Measurements from ENCODE around the gene ZNF784. TPM values are rescaled to one million over a fixed set of nuclear protein-coding genes. Genes with fewer than 3 reads are reported as not detected.

The ZNF784 gene
- total RNA-seq, 1 donor from 2014 or later: 4.9 TPM

- intact Hi-C loops (cut with micrococcal nuclease): loop anchor here (5.0 to 10.0 kb wide), 3 partner anchors 37 to 385 kb away; partner anchors contain the start of genes EPN1, PPP6R1 and RPL28
- peak; percentile 63 for DNase-seq (ENCODE audit: low spot score)
- peaks cover 66% of the 10 kb centered on the region for H3K36me3 Mint-ChIP-seq (ENCODE audit: low read depth)
- H3K27ac Mint-ChIP-seq: peak overlapping the region; percentile 84
- no peaks in the 10 kb centered on the region for H3K27me3 Mint-ChIP-seq (ENCODE audit: low read depth)
- peaks cover 45% of the 10 kb centered on the region for H3K4me1 Mint-ChIP-seq (ENCODE audit: low read depth)
- peak overlapping the region; percentile 78 for H3K4me3 Mint-ChIP-seq (ENCODE audit: low read depth)
- H3K9me3 Mint-ChIP-seq: no peaks in the 10 kb centered on the region
Measured at GRCh38 chr19:55640043-55640576, 15.7 kb upstream of the ZNF784 start.

DNA sequence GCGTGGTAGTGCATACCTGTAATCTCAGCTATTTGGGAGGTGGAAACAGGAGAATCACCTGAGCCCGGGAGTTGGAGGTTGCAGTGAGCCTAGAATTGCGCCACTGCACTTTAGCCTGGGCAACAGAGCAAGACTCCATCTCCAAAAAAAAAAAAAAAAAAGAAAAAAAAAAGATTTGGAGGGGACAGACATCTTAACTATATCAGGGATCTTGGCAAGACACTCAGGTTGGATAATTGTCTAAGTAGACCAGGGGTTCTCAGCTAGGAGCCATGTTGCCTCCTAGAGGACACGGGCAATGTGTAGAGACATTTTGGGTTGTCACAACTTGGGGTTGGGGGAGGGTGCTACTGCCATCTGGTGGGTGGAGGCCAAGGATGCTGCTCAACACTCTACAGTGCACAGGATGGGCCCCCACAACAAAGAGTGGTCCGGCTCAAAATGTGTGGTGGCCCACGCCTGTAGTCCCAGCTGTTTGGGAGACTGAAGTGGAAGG is 14.5 kb upstream of the ZNF784 start:
- Mint-ChIP-seq H3K9me3 (no peaks in the 10 kb centered on the region), H3K4me3 (ENCODE audit: low read depth) (peak overlapping the region; percentile 60), H3K27ac (peak overlapping the region; percentile 77), H3K4me1 (ENCODE audit: low read depth) (peaks cover 47% of the 10 kb centered on the region), H3K27me3 (ENCODE audit: low read depth) (no peaks in the 10 kb centered on the region), H3K36me3 (ENCODE audit: low read depth) (peaks cover 60% of the 10 kb centered on the region)
- DNase-seq (ENCODE audit: low spot score): peak; percentile 54
- intact Hi-C loops (cut with micrococcal nuclease): no loop called here

GRCh38 chr19:55637534-55637933 is 13.2 kb upstream of the ZNF784 start:
- no peak for DNase-seq (ENCODE audit: low spot score)
- peaks cover 51% of the 10 kb centered on the region for H3K36me3 Mint-ChIP-seq (ENCODE audit: low read depth)
- intact Hi-C loops (cut with micrococcal nuclease): no loop called here
- peak overlapping the region; percentile 60 for H3K27ac Mint-ChIP-seq
- H3K9me3 Mint-ChIP-seq: no peaks in the 10 kb centered on the region
- peaks cover 41% of the 10 kb centered on the region for H3K4me1 Mint-ChIP-seq (ENCODE audit: low read depth)
- peak overlapping the region; percentile 99 for H3K4me3 Mint-ChIP-seq (ENCODE audit: low read depth)
- H3K27me3 Mint-ChIP-seq (ENCODE audit: low read depth): no peaks in the 10 kb centered on the region

- Mint-ChIP-seq H3K27ac (peak overlapping the region; percentile 100), H3K4me3 (ENCODE audit: low read depth) (peak overlapping the region; percentile 99), H3K4me1 (ENCODE audit: low read depth) (peaks cover 45% of the 10 kb centered on the region), H3K9me3 (no peaks in the 10 kb centered on the region), H3K27me3 (ENCODE audit: low read depth) (no peaks in the 10 kb centered on the region), H3K36me3 (ENCODE audit: low read depth) (peaks cover 46% of the 10 kb centered on the region)
- intact Hi-C loops (cut with micrococcal nuclease): no loop called here
- no peak for DNase-seq (ENCODE audit: low spot score)
Measured at GRCh38 chr19:55636723-55637122, 12.4 kb upstream of the ZNF784 start.

DNA sequence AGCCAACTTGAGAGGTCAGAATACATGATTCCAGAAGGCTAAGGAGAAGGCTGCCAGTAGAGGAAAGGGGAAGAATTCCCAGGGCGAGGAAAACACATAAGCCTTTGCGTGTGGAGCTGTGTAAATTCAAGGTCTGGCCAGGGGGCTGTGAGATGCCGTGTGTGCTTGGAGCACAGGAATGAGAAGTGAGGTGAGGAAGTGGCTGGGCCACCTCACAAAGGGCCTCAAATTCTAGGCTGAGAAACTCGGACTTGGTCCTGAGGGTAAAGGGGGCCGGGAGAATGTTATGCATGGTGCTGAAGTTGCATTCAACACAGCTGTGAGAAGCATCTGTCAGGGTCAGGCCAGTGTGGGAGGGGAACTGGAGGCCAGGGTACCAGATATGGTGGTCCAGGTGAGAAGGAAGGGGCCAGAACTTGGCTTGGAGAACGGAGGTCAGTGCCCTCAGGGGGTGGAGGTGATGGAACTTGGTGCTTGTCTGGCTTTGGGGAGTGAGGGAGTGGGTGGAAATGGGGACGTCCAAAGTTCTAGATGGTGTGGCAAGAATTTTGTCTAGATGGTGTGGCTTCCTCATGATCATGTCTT is 11.6 kb upstream of the ZNF784 start:
- Mint-ChIP-seq H3K9me3 (no peaks in the 10 kb centered on the region), H3K4me3 (ENCODE audit: low read depth) (peak overlapping the region; percentile 99), H3K4me1 (ENCODE audit: low read depth) (peaks cover 47% of the 10 kb centered on the region), H3K27me3 (ENCODE audit: low read depth) (no peaks in the 10 kb centered on the region), H3K27ac (peak overlapping the region; percentile 100), H3K36me3 (ENCODE audit: low read depth) (peaks cover 42% of the 10 kb centered on the region)
- no peak for DNase-seq (ENCODE audit: low spot score)
- intact Hi-C loops (cut with micrococcal nuclease): loop anchor here (1.0 kb wide), 1 partner anchor 7 kb away; the partner anchor contains the start of gene ZNF581

DNA sequence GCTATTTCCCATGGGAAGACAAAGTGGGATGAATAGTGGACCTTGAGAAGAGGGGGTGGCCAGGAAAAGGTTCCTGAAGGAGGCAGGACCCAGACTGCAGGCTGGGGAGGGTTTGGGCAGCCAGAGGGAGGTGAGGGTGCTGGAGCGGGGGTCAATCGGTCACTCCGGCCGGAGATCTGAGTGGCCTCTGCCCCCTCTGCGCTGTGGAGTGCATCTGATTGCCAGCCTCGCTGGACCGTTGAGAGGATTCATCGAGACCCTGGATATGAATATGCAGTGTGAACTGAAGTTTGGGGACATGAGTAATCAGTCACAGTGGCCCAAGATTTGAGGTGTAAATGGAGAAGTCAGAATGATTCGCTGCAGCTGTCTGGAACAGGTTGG is 11.0 kb upstream of the ZNF784 start:
- intact Hi-C loops (cut with micrococcal nuclease): loop anchor here (1.0 kb wide), 1 partner anchor 8 kb away; the partner anchor contains the start of gene ZNF581
- peak overlapping the region; percentile 100 for H3K27ac Mint-ChIP-seq
- H3K4me3 Mint-ChIP-seq (ENCODE audit: low read depth): peak overlapping the region; percentile 99
- no peaks in the 10 kb centered on the region for H3K9me3 Mint-ChIP-seq
- H3K4me1 Mint-ChIP-seq (ENCODE audit: low read depth): peaks cover 44% of the 10 kb centered on the region
- H3K36me3 Mint-ChIP-seq (ENCODE audit: low read depth): peaks cover 39% of the 10 kb centered on the region
- H3K27me3 Mint-ChIP-seq (ENCODE audit: low read depth): no peaks in the 10 kb centered on the region
- DNase-seq (ENCODE audit: low spot score): no peak

GRCh38 chr19:55633861-55634260 is 9.5 kb upstream of the ZNF784 start:
- H3K36me3 Mint-ChIP-seq (ENCODE audit: low read depth): peaks cover 29% of the 10 kb centered on the region
- no peak overlapping the region for H3K27ac Mint-ChIP-seq
- no peaks in the 10 kb centered on the region for H3K9me3 Mint-ChIP-seq
- H3K4me3 Mint-ChIP-seq (ENCODE audit: low read depth): no peak overlapping the region
- intact Hi-C loops (cut with micrococcal nuclease): loop anchor here (5.0 kb wide), 2 partner anchors 172 to 173 kb away; partner anchors contain the start of genes C19orf85 and ISOC2
- peaks cover 40% of the 10 kb centered on the region for H3K4me1 Mint-ChIP-seq (ENCODE audit: low read depth)
- DNase-seq (ENCODE audit: low spot score): no peak
- H3K27me3 Mint-ChIP-seq (ENCODE audit: low read depth): no peaks in the 10 kb centered on the region

GRCh38 chr19:55632463-55632834 is 8.1 kb upstream of the ZNF784 start:
- Mint-ChIP-seq H3K9me3 (no peaks in the 10 kb centered on the region), H3K4me3 (ENCODE audit: low read depth) (no peak overlapping the region), H3K27me3 (ENCODE audit: low read depth) (peaks cover 4% of the 10 kb centered on the region), H3K27ac (peak overlapping the region; percentile 30), H3K36me3 (ENCODE audit: low read depth) (peaks cover 21% of the 10 kb centered on the region), H3K4me1 (ENCODE audit: low read depth) (peaks cover 33% of the 10 kb centered on the region)
- intact Hi-C loops (cut with micrococcal nuclease): loop anchor here (1.0 to 5.0 kb wide), 3 partner anchors 21 to 175 kb away; partner anchors contain the start of genes C19orf85 and ISOC2
- peak; percentile 74 for DNase-seq (ENCODE audit: low spot score)

GRCh38 chr19:55626350-55626749 is 2.0 kb upstream of the ZNF784 start:
- peak overlapping the region; percentile 57 for H3K4me3 Mint-ChIP-seq (ENCODE audit: low read depth)
- H3K9me3 Mint-ChIP-seq: no peaks in the 10 kb centered on the region
- peak; percentile 61 for DNase-seq (ENCODE audit: low spot score)
- intact Hi-C loops (cut with micrococcal nuclease): loop anchor here (5.0 to 10.0 kb wide), 2 partner anchors 39 to 512 kb away; partner anchors contain the start of gene PPP1R12C
- peaks cover 5% of the 10 kb centered on the region for H3K36me3 Mint-ChIP-seq (ENCODE audit: low read depth)
- peaks cover 28% of the 10 kb centered on the region for H3K4me1 Mint-ChIP-seq (ENCODE audit: low read depth)
- H3K27me3 Mint-ChIP-seq (ENCODE audit: low read depth): peaks cover 6% of the 10 kb centered on the region
- H3K27ac Mint-ChIP-seq: no peak overlapping the region

GRCh38 chr19:55625004-55625326 is 599 bp upstream of the ZNF784 start:
- Mint-ChIP-seq H3K27ac (peak overlapping the region; percentile 98), H3K4me3 (ENCODE audit: low read depth) (peak overlapping the region; percentile 89), H3K36me3 (ENCODE audit: low read depth) (peaks cover 13% of the 10 kb centered on the region), H3K27me3 (ENCODE audit: low read depth) (peaks cover 6% of the 10 kb centered on the region), H3K4me1 (ENCODE audit: low read depth) (peaks cover 36% of the 10 kb centered on the region), H3K9me3 (no peaks in the 10 kb centered on the region)
- DNase-seq (ENCODE audit: low spot score): no peak
- intact Hi-C loops (cut with micrococcal nuclease): loop anchor here (5.0 to 10.0 kb wide), 2 partner anchors 38 to 510 kb away; partner anchors contain the start of gene PPP1R12C

DNA sequence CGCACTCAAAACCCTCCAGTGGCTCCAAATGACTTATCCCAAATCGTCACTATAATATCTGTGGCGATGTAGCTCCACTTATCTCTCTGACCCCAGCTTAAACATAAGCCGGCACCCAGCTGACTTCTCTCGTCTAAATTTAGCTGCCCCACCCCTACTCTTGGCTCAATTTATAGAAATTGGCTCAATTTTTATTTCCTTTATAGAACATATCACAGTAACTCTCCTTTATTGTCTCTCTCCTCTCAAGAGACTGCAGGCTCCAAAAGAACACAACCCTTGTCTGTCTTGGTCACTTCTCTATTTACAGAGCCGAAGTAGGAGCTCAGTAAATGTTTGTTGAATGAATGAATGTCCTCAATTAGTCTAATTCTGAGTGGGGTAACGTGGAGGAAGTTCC is 805 bp downstream of the ZNF784 start:
- Mint-ChIP-seq H3K27me3 (ENCODE audit: low read depth) (peaks cover 6% of the 10 kb centered on the region), H3K36me3 (ENCODE audit: low read depth) (peaks cover 17% of the 10 kb centered on the region), H3K9me3 (no peaks in the 10 kb centered on the region), H3K4me3 (ENCODE audit: low read depth) (no peak overlapping the region), H3K4me1 (ENCODE audit: low read depth) (peaks cover 36% of the 10 kb centered on the region), H3K27ac (no peak overlapping the region)
- DNase-seq (ENCODE audit: low spot score): no peak
- intact Hi-C loops (cut with micrococcal nuclease): loop anchor here (5.0 to 10.0 kb wide), 2 partner anchors 509 to 1161 kb away; partner anchors contain the start of genes LENG9 and PPP1R12C

- Mint-ChIP-seq H3K36me3 (ENCODE audit: low read depth) (peaks cover 17% of the 10 kb centered on the region), H3K4me3 (ENCODE audit: low read depth) (no peak overlapping the region), H3K4me1 (ENCODE audit: low read depth) (peaks cover 36% of the 10 kb centered on the region), H3K27me3 (ENCODE audit: low read depth) (peaks cover 6% of the 10 kb centered on the region), H3K27ac (no peak overlapping the region), H3K9me3 (no peaks in the 10 kb centered on the region)
- intact Hi-C loops (cut with micrococcal nuclease): loop anchor here (5.0 to 10.0 kb wide), 2 partner anchors 508 to 1161 kb away; partner anchors contain the start of genes LENG9 and PPP1R12C
- no peak for DNase-seq (ENCODE audit: low spot score)
Measured at GRCh38 chr19:55623130-55623529, 1.2 kb downstream of the ZNF784 start.
